Measurements from ENCODE around the gene NRN1L.

Gene NRN1L

GRCh38 chr16:67917140-67917851, 32.6 kb downstream of the NRN1L start:
- DNase-seq (ENCODE audit: low read depth) = no peak

DNA sequence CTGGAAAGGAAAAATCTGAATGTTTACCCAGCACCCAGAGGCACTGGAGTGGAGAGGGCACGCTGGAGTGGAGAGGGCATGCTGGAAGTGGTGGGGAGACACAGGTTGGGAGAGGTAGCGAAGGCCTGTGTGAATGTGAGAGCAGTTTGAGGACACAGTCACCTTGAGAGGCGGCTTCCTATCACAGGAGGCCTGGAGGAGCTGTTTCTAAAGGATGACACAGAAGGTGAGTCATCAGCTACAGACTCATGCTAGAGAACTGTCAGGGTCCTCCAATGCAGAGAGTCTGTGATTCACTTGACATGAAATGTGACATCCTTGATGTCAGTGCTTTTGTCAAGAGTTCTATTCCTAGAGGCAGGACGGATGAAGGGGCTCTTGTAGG, 33.2 kb downstream of the NRN1L start:
- DNase-seq (ENCODE audit: low read depth) = peak; percentile 87

DNA sequence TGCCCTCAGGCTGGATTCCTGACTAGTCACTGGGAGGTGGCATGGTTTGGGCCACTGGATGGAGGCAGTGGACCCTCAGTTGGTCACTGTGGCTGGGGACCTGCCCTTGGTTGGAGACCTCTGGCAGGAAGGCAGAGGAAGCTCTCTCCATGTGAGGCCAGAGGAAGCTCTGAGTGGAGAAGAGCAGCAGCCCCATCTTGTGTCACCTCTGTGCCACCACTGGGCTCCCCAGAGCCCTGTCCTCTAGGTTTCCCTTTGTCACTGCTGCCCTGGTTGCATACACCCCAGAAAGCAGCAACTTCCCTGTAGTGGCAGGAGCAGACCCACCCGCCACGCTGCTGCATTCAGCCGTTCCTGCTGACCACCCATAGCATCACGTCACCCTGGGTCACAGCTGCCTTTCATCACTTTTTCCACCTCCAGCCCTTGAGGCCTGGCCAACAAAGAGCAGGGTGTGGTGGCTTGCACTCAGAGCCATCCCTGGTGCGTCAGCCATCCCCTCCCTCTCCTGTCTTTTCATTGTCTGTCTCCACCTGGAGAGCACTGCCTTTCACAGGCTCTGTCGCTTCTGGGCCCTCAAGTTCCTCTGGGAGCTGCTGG, 35.0 kb downstream of the NRN1L start:
- DNase-seq (ENCODE audit: low read depth) = no peak

DNA sequence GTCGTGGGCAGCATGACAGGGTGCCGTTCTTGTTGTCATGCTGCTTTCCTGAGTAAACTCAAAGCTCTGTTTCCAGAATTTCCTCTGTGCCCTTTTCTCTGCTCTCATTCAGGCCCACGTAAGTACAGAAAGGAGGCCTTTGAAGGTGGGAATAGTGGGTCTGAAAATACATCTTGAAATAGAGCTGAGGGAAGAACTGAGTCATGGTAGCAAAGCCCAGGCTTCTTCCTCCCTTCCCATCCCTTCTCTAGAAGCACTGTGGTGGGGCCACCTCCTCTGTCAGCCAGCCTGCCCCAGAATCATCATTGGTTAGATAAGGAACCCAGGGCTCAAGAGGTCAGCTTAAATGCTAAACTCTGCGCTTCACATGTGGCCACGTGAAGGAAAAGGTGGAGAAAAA, 37.5 kb downstream of the NRN1L start:
- peak; percentile 45 for DNase-seq (ENCODE audit: low read depth)

- DNase-seq (ENCODE audit: low read depth) = no peak
Measured at GRCh38 chr16:67922740-67923139, 38.1 kb downstream of the NRN1L start.

GRCh38 chr16:67923414-67924116, 38.9 kb downstream of the NRN1L start:
- DNase-seq (ENCODE audit: low read depth) = no peak

DNA sequence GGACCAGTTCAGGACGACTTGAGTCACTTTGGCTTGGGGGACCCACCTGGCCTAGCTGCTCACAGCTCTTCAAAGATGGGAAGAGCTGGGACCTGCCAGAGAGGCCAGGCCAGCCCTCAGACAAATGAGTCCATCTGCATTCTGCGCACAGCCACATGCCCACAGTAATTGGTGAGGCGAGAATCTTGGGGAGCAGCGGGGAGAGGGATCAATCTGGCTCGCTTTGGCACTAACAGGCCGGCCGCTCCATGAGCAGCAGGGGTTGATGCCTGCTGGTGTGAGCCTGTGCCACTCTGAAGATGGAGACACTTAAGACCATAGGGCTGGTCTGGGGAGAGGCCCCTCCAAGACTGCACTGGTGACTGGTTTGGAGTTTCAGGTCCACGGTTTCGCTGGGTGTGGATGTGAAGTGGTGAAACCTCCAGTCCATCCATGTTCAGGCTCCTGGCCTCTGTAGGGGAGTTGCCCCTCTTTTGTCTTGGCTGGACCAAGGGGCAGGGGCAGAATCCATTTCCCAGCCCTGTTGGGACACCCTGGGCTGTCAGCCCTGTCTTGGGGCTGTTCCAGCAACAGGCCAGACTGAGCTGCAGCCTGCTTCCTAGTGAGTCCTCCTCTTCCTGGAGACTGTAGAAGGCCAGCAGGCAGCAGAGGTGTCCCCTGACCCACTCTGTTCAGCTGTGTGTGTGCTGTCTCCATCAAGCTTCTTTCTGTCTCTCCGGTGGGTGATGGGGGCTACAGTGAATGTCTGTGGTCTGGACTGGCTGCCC, 39.6 kb downstream of the NRN1L start:
- no peak for DNase-seq (ENCODE audit: low read depth)

DNA sequence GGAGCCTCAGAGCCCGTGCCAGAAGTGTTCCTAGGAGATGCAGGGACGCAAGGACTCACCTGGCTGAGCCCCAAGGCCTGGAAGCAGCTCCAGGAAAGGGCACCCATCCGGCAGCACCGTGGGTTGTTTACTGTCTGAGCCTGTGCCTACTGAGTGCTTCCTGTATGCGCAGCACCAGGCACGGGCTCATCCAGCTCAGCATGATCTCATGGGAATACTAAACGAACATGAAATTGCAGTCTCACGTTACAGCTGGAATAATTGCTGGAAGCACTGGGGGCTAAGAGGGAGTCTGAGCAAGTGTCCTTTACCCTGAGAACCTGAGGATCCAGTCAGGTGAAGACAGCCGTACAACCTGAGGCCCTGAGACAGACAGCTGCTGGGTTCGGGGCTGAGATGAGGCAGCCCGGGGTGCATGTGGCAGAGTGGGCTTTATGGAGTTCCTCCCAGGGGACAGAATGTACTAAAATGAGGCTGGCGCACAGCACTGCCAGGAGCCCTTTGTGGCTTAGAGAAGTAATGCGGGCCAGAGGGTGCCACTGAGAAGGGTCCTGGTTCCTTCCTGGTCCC, 41.6 kb downstream of the NRN1L start:
- DNase-seq (ENCODE audit: low read depth) = peak; percentile 28

DNA sequence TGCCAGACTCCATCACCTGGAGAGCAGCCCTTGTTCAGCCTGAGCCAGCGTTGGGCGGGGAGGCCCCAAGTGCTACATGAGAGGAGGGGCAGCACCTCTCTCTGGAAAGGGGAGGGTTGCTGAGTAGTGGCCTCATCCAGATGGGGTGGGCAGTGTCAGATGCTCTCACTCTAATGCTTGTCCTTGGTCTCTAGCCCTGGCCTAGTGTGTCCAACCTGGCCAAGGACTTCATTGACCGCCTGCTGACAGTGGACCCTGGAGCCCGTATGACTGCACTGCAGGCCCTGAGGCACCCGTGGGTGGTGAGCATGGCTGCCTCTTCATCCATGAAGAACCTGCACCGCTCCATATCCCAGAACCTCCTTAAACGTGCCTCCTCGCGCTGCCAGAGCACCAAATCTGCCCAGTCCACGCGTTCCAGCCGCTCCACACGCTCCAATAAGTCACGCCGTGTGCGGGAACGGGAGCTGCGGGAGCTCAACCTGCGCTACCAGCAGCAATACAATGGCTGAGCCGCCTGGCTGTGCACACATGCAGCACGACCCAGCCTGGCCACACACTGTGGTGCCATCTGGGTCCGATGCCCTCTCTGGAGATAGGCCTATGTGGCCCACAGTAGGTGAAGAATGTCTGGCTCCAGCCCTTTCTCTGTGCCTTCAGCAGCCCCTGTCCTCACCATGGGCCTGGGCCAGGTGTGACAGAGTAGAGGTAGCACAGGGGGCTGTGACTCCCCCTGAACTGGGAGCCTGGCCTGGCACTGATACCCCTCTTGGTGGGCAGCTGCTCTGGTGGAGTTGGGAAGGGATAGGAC, 42.7 kb downstream of the NRN1L start:
- DNase-seq (ENCODE audit: low read depth) = no peak

DNA sequence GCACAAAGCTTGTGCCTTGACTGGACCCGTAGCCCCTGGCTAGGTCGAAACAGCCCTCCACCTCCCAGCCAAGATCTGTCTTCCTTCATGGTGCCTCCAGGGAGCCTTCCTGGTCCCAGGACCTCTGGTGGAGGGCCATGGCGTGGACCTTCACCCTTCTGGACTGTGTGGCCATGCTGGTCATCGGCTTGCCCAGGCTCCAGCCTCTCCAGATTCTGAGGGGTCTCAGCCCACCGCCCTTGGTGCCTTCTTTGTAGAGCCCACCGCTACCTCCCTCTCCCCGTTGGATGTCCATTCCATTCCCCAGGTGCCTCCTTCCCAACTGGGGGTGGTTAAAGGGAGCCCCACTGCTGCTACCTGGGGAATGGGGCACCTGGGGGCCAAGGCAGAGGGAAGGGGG, 43.5 kb downstream of the NRN1L start:
- DNase-seq (ENCODE audit: low read depth) = no peak

- DNase-seq (ENCODE audit: low read depth) = peak; percentile 45
Measured at GRCh38 chr16:67928561-67929364, 44.1 kb downstream of the NRN1L start.

- no peak for DNase-seq (ENCODE audit: low read depth)
Measured at GRCh38 chr16:67930191-67930590, 45.5 kb downstream of the NRN1L start.

GRCh38 chr16:67930678-67931211, 46.1 kb downstream of the NRN1L start:
- no peak for DNase-seq (ENCODE audit: low read depth)

GRCh38 chr16:67931712-67932461, 47.2 kb downstream of the NRN1L start, which contains the start of gene CTRL:
Gene CTRL, minus strand, starts transcription at chr16:67931862. Its CDS starts 10 bp downstream, at chr16:67931852.
- DNase-seq (ENCODE audit: low read depth) = no peak

DNA sequence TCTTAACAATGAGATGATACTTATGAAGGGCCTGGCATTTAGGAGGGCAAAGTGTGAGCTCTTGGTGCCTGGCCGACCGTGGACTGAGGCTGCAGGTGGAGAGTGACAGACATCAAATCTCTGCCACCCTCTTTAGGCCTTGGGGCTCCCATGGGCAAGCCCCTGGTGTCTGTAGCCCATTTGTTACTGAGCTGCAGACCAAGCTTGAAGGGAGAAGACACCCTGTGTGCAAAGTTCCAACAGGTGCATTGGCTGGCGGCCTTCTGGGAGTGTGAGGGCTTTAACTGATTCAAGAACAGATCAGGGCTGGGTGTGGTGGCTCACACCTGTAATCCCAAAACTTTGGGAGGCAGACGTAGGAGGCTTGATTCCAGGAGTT, 47.8 kb downstream of the NRN1L start:
- no peak for DNase-seq (ENCODE audit: low read depth)

DNA sequence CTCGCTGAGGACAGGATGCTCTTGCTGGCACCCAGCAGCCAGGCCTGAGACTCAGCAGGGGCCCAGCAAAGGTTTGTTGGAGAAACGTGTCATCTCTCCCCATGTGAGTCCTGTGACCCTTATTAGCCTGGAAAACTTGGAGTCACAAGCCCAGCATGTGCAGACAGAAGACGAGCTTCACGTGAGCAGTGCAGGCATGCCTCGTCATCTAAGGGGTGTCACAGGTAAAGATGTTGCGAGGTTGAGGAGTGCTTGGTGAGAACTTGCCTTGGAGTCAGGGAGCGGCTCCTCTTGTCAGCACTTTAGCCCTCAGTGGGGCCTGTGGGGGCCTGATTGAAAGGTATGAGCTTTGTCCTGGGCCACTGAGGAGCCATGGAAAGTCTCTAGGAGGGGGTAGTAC, 49.1 kb downstream of the NRN1L start:
- no peak for DNase-seq (ENCODE audit: low read depth)

DNA sequence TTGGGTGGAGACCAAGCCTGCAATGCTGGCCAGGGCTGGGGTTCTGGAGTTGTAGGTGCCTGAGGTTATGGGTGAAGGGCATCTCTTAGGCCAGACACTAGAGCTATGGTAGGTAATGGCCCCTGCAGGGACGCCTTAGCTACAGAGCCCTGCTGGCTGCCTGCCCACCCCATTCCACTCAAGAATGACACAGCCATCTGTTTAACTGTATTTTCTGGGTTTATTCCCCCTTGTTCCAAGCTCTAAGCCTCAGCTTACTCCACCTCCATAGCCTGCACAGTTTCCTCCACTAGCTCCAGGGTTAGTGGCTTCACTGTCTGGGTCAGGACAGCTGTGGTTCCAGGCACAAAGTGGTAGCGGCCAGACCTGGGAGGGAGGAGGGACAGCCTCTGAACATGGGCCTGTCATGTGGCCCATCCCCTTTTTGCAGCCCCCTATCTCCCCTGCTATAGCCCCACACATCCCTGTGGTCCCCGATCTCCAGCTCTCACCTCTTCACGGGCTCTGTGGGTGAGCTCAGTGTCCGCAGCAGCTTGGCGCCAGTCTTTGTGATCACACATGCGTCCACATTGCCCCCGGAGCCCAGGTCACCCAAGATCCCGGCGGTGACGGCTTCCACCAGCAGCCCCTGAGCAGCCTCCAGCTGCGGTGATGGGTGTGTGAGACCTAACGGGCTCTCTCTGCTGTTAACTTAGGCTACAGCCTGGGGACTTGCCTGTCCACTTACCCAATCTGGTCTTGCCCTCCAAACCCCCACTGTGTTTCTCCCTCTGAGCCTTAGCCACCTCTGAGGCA, 49.8 kb downstream of the NRN1L start:
- no peak for DNase-seq (ENCODE audit: low read depth)

GRCh38 chr16:67935101-67935401, 50.4 kb downstream of the NRN1L start:
- DNase-seq (ENCODE audit: low read depth) = no peak

Data from iris pigment epithelial cell (primary cell).